ENCODE results near the gene ZNF646. TPM values are rescaled to one million over a fixed set of nuclear protein-coding genes. Genes with fewer than 3 reads are reported as not detected.

Gene ZNF646
- total and polyA plus RNA-seq, 4 donors, result 0.89 to 9.6 (median 4.0) TPM

GRCh38 chr16:31130336-31130891 is 56.2 kb downstream of the ZNF646 start:
- Histone ChIP-seq H3K4me1 (ENCODE audit: control insufficient read depth in 4 of 4, insufficient read depth in 4 of 4, low read length in 3 of 4) (peaks cover 0 to 13% (median 3%) of the 10 kb centered on the region in 4 donors), H3K27ac (ENCODE audit: low read depth in 1 of 2, low read length in 2 of 2) (peak overlapping the region; percentile 40 to 70), H3K4me3 (ENCODE audit: low read depth in 1 of 3, low read length in 3 of 3) (no peak overlapping the region), H3K9me3 (ENCODE audit: control insufficient read depth in 4 of 4, low read length in 3 of 4) (no peaks in the 10 kb centered on the region), H3K36me3 (ENCODE audit: control insufficient read depth in 4 of 4, insufficient read depth in 3 of 4, low read depth in 1 of 4, low read length in 3 of 4) (peaks cover 8 to 40% (median 13%) of the 10 kb centered on the region in 4 donors), H3K27me3 (ENCODE audit: control insufficient read depth in 4 of 4, insufficient read depth in 4 of 4, low read length in 3 of 4) (no peaks in the 10 kb centered on the region), H3K9ac (ENCODE audit: low read depth in 1 of 2, low read length in 2 of 2) (no peak overlapping the region)
- no peak for TF ChIP-seq FOXA1 (IDR thresholded peaks at IDR 0.05)
- no peak for DNase-seq (ENCODE audit: low spot score)
- WGBS, result 78% methylated on average over 10 of the region's 10 CpGs

DNA sequence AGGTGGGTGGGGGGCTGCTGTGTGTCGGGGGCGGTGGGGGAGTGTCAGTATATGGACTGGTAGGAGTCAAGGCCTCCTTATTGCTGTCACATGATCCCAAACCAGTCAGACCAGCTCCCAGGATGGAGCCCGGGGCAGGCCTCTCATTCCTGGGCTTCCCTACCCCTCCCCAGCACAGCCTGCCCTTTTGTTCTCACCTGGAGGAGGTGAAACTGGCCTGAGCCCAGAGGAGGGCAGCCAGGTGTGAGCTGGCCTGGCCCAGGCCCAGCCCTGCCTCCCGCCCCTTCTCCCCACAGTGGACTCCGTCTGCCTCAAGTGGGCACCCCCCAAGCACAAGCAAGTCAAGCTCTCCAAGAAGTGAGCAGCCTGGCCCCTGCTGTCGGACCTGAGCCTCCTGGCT is 56.7 kb downstream of the ZNF646 start:
- no peak overlapping the region for H3K9ac ChIP-seq (ENCODE audit: low read depth in 1 of 2, low read length in 2 of 2)
- no peak overlapping the region for H3K4me3 ChIP-seq (ENCODE audit: low read depth in 1 of 3, low read length in 3 of 3)
- DNase-seq (ENCODE audit: low spot score), result no peak
- no peaks in the 10 kb centered on the region for H3K9me3 ChIP-seq (ENCODE audit: control insufficient read depth in 4 of 4, low read length in 3 of 4)
- H3K36me3 ChIP-seq (ENCODE audit: control insufficient read depth in 4 of 4, insufficient read depth in 3 of 4, low read depth in 1 of 4, low read length in 3 of 4), result peaks cover 8 to 40% (median 13%) of the 10 kb centered on the region in 4 donors
- 77% methylated on average over 6 of the region's 6 CpGs for WGBS
- H3K27me3 ChIP-seq (ENCODE audit: control insufficient read depth in 4 of 4, insufficient read depth in 4 of 4, low read length in 3 of 4), result no peaks in the 10 kb centered on the region
- TF ChIP-seq ZBTB33 (IDR thresholded peaks at IDR 0.05) (no peak), SP1 (IDR thresholded peaks at IDR 0.05) (no peak), HNF4A (conservative IDR thresholded peaks at IDR 0.05) (no peak), EGR1 (IDR thresholded peaks at IDR 0.05; ENCODE audit: low read depth in 2 of 2) (no peak), HNF4G (IDR thresholded peaks at IDR 0.05) (no peak), YY1 (IDR thresholded peaks at IDR 0.05) (no peak), GABPA (IDR thresholded peaks at IDR 0.05 in 1 of 2, conservative IDR thresholded peaks at IDR 0.05 in 1 of 2) (no peak), REST (IDR thresholded peaks at IDR 0.05) (no peak), JUND (IDR thresholded peaks at IDR 0.05) (no peak), TAF1 (conservative IDR thresholded peaks at IDR 0.05) (no peak)
- TF ChIP-seq, protein P1, sequence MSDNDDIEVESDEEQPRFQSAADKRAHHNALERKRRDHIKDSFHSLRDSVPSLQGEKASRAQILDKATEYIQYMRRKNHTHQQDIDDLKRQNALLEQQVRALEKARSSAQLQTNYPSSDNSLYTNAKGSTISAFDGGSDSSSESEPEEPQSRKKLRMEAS (IDR thresholded peaks at IDR 0.05), result no peak
- TF ChIP-seq, protein P2, sequence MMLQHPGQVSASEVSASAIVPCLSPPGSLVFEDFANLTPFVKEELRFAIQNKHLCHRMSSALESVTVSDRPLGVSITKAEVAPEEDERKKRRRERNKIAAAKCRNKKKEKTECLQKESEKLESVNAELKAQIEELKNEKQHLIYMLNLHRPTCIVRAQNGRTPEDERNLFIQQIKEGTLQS (IDR thresholded peaks at IDR 0.05), result no peak
- H3K4me1 ChIP-seq (ENCODE audit: control insufficient read depth in 4 of 4, insufficient read depth in 4 of 4, low read length in 3 of 4), result peaks cover 0 to 16% (median 5%) of the 10 kb centered on the region in 4 donors
- peak overlapping the region; percentile 40 to 44 for H3K27ac ChIP-seq (ENCODE audit: low read depth in 1 of 2, low read length in 2 of 2)

Data from liver (tissue), 9 donors.